Stimulated activated CD8-positive, alpha-beta memory T cell treated with anti-CD3 and anti-CD28 coated beads, Interleukin-7, amount 100 ng/mL, for 1 hour (primary cell): ENCODE measurements around the gene BTRC.

ENCODE experiments used
- DNase-seq, 2 donors: peaks; one replicate each; pipeline ENCODE4 v3.0.0-alpha.2; 2020; ENCODE audit warnings: low read depth in 2 of 2

The BTRC gene

DNA sequence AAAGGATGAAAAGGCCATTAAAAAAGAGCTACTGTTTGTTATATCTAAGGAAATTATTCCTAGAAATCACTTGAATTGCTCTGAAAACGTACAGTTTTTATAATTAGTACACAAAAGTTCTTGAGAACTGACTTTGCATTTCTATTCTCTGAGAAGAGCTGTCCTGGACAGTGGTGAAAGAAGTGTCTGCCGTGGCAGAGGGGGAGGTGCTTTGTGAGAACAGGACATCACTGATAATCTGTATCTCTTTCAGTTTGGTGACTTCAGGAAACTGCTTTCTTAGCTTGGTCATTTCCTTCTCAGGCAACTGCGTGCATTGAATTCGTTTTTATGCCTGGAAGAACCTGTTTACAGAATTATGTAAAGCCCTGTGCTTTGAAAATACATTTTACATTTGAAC lies 182.0 kb downstream of the BTRC start:
- DNase-seq, result no peak

DNA sequence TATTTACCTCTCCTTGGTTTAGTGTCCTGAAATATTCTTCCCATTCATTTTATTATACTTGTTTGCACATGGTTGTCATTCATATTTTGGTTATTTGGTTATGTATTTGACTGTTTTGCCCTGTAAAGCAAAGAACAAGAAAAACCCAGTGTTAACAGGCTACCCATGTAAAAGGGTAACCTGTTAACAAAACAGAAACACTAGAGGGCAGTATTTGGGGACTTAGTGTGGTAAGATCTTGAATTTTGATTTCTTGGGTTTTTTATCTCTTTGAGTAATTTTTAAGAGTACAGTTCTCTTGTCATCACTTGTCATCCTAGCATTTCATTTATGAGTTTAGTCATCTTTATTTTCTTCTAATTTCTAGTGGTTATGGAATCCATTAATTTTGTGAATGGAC lies 182.8 kb downstream of the BTRC start:
- DNase-seq, result no peak

DNA sequence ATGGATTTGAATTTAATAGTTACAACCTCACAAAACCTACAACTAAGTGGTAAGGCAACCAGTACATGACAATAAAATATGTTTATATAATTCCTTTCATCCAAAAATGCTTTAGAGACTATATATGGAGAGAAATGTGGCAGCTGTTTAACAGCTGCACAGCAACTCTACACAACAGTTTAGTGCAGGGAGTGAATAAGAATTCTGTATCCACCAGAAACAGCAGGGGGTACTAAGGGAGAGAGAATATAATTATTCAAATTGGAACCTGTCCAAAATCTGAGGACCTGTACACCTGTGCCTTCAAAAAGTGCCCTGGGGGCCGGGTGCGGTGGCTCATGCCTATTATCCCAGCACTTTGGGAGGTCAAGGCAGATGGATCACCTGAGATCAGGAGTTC lies 184.5 kb downstream of the BTRC start:
- no peak for DNase-seq

DNA sequence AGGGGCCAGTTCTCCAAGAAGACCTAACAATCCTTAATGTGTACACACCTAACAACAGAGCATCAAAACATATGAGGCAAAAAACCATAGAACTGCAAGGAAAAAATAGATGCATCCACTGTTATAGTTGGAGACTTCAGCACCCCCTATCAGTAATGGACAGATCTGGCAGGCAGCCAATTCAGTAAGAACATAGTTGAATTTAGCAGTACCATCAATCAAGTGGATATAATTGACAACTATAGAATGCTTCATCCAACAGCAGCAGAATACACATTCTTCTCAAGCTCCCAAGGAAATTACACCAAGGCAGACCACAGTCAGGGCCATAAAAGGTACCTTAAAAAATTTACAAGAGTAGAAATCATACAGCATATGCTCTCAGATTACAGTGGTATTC lies 191.9 kb downstream of the BTRC start:
- DNase-seq, result no peak

DNA sequence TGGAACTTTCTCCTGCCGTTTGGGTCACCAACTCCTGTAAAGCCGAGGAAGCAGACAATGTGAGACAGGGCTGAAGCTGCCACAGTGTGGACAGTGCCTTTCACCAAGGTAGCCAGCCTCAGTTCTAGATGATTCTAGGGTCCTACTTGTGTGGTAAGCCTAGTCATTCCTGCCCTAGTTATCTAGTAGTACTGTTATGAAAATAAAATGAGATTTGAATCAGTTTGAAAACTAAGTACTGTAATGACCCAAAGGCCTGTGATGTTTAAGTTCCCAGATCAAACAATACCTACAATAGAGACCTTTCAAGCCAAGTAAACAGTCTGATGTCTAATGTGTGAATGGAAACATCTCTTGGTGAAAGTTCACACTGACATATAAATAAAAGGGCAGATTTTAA lies 197.0 kb downstream of the BTRC start:
- no peak for DNase-seq

DNA sequence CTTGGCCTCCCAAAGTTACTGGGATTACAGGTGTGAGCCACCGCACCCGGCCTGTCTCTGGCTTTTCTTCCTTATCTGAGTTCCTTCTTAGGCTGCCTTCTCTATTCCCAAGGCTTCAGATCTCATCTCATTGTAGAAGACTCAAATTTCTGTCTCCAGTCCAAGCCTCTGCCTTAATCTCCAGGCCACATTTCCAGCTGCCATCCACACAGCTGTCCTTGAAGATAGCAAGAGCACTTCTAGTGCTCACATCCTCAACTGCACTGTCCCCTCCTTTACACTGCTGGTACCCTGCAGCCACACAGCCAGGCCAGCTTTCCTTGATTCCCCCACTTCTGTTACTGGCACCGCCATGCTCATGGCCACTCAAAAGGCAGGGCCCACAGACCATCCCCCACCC lies 198.5 kb downstream of the BTRC start:
- no peak for DNase-seq

DNA sequence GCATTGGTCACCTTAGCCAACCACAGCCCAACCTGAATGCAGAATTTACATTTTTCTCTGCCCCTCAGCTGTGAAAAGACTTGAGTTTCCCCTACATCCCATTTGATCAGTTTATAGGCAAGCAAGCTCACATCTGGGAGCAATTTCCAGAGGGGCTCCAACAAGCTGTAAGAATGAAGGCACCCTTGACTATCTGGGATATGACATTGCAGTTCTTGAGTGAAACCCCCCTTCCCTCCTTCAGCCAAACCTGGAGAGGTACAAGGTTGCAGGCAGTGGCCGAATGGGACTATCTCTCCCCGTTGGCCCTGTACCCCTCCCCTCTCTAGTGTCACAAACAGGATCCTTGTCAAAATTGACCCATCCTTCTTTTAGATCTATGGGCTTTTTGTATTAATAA lies 203.6 kb downstream of the BTRC start:
- DNase-seq, result no peak

DNA sequence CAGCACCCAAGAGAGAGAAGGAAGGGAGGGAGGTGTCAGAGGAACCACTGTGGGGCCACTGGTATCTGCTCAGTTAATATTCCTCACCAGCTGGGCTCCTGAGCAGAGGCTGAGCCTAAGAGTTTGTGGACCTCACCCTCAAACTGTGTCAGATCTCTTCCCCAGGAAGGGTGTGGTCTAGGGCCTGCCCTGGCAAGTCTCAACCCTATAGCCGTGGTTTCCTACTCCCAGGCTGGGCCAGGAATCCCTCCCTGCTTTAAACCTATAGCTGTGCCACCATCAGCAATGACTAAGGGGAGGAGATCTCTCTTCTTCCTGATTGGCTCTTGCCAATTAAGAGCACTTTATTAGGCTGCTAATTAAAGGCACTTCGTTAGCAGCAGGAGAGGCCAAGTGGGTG lies 204.2 kb downstream of the BTRC start:
- DNase-seq, result no peak

DNA sequence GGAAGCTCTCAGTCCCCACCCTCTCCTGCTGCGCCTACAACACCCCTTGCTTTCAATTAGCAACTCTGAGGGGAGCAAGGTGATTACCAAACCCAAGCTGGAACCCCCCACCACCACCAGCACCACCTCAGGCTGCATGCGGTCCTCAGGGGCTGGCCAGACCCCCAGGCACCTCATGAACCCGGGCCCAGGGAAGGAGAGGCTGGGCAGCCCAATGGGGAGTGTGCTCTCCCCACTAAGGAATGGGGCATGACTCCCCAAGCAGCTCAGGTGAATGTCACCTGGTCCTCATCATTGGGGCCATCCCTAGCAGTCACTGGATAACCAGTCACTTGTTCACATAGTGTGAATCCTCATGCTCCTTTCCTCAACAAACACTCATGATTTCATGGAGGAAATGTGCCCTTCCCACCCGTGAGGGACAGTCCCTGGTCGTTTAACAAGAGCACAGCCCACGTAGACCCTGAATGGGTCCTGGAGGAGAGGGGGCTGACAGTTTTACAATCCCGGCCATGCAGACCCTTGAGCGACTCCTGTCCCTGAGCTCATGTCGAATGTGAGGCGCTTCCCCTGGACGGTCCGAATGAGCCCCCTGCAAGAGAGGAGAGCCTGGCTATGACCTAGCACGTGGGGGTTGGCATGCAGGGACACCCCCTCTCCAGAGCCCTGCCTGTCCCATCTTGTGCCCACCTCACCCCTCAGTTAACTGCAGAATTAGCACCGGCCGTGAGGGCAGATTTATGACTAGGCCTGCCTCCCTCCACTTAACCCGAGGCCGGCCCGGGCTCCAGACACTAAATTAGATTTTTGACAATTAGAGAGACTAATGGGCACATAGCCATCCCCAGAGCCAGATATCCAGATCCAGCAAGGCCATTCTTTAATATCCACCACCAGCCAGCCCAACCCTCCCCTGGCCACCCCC lies 205.0 kb downstream of the BTRC start:
- no peak for DNase-seq

DNA sequence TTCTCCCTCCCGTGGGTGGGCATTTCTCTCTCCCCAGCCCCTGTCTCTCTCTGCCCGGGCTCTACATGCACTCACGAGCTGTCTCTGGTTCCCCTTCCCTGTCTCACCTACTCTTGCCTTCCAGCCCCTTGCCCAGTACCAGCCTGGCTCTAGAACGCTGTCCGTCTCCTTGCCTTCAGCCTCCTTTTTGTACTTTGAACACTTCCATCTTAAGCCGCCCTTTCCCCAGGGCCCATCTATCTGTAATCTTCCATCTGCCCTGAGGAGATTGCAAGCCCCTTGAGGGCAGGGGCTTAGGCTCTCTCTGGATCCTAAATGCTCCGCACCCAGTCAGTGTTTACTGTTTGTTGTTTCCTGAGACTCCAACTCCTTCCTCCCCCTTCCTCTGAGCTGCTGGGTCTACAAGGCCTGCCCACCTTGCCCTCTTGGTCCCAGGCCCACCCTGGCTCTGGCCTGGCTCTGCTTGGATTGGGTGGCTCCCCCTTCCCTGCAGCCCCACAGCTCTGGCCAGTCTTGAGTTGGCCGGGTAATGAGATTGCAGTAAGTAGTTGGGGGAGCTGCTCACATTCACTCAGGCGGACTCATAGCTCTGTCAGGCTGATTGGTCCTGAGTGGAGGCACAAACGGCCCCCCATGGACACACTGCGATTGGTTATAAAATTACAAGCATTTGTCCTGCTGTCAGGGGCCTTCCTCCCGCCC lies 205.8 kb downstream of the BTRC start:
- DNase-seq, result no peak

DNA sequence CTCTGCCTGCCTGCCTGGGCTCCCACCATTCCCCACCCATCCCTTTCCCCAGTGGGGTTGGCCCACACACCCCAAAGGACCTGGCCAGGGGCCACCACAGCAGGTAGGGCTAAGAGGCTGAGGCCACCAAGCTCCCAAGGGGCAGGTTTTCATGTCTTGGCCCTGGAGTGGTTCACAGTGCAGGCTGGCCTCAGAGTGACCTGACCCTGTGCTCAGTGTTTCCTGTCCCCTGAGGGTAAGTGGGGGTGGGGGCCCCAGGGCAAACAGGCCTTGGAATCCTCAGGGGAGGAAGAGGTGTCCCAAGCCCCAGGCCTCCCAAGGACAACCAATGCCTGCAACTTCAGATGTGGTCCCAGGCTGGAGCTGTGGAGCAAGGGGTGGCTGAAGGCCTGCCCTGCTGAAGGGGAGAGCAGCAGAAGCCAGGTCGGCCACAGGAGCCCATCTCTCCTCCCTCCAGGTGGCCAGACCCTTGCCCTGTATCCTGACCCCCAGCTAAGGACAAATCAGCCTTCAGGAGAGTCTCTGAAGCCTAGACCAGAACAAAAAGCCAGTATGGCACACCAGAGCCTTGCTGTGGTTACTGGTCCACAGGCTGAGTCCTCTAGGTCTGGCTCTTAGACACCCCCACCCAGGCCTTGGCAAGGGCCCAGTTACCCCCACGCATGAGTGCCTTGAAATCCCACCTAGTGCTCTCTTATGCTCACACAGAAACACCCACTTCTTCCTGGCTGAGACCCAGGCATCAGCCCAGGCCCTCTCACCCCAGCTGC lies 206.5 kb downstream of the BTRC start:
- no peak for DNase-seq

DNA sequence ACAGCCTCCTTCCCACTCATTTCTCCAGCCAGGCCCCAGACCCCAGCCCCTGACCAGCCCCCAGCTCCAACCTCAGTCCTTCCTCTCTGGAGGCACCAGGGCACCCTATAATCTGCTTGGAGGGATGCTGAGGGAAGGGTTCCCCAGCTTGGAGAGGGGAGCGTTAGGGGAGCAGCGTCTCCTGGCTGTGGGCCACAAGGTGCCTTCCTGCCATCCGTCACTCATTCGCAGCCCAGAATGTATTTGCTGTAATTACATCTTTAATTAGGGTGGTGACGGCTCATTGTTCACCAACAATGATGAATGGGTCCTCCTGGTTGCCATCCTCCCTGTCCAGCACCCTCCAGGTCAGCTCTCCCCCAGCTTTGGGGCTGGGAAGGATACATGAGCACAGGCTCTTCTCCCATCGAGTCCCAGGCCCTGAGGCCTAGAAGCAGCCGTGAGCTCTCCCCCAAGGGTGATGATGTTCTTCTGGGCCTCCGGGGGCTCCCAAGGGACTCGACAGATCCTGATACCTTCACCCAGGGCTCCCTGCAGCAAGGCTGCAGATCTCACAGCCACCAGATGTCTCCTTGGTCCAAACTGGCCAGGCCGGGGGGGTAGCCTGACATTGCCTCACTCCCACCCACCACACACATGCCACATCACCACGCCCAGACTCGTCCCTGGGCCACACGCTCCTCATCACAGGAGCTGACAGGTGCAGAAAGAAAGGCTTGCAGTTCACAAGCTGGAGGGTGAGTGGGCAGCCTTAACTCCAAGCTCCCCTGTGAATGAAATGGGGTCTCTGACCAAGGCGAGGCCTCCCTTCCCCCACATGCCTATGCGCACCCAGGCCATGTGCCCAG lies 207.3 kb downstream of the BTRC start:
- no peak for DNase-seq

DNA sequence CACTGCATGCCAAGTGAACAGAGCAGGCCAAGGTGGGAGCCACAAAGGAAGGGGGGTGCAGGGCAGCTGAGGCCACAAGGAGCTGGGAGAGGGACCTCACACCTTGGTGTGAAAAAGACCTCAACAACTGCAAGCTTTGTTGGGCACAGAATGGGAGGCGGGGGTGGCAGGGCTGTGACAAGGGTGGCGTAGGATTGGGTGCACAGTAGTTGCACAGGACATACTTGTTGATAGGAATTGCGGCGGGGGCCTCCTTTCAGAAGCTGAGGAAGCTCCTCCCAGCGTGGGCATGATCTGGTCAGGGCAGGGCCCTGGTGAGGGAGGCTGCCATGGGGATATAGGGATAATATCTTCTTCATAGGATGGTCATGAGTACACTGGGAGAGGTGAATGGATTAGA lies 208.3 kb downstream of the BTRC start:
- no peak for DNase-seq

DNA sequence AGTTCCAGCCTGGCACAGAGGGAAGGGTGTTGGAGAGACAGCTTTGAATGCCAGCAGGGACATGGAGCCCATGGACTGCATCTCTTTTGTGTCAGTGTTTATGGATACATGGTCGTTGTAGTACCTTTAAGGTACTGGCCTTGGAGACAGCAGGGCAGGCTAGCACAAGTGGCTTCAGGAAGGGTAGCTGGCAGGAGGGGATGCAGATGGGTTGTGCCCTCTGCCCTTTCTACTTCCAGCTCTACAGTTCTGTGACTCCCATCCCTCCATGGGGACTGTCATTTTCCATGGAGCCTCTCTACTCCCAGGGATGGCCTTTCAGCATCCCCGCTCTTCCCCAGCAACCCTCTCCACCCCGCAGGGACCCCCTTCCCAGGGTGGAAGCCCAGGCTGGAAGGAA lies 209.0 kb downstream of the BTRC start:
- no peak for DNase-seq

DNA sequence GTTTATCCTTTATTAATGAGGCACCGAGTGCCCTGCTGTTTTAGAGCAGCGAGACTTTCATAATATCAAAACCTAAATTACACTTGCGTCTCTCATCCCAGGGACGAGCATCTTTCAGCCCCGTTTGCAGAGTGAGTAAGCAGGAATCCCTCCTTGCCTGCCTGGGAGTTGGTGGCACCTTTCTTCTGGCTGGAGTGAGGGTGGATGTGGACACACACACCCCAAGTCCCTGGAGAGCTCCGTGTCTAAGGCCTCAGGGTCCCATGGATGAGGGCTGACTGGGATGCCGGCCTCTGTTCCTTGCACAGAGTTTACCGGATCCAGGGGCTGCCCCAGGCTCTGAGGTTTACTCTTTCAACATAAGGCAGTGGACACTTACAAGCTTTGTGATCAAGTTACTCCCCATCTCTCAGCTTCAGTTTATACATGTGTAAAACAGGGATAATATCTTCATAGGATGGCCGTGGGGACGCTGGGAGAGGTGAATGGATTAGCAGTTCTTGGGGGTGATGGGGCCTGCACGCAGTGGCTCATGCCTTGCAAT lies 209.6 kb downstream of the BTRC start:
- no peak for DNase-seq

DNA sequence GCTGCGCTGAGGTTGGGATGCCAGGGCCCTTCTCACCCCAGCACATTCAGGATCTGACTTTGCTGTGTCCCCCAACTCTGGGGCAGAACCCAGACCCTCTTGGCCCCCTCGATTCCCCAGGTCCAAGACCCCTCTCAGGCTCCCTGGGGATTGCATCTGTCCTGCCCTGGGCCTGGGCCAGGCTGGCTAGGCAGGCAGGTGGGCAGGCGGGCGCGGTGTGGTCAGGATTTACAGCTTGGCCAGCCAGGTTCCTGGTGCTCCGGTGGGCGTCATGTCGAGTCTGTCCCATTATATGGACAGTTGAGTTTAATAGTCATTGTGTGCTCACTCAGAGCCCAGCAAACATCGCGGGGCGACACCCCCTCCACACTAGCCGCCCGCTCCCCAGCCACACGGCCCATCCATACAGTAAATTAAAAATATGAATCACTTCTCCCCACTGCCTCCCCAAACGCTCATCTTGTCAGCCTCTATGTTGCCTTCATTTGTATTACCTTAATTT lies 210.6 kb downstream of the BTRC start:
- DNase-seq, result no peak

DNA sequence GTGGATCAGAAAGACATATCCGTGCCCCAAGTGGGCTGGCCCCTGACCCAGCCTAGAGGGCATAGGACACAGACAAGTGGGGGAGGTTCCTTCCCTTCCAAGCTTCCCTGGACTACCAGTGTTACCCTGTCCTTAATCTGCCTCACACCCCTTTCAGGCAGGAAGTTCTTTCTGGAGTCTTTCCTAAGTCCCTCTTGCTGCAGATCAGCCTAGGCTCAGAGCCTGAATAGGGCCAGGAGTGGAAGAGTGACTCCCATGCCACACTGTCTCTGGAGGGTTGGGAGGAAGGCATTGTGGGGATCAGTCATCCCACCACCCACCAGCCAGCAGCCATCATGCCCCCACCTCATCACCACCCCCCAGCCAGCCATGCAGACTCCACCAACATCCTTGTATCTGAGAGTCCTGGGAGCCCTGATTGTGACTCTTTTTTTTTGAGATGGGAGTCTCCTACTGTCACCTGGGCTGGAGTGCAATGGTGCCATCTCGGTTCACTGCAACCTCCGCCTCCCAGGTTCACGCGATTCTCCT lies 211.5 kb downstream of the BTRC start:
- DNase-seq, result no peak

DNA sequence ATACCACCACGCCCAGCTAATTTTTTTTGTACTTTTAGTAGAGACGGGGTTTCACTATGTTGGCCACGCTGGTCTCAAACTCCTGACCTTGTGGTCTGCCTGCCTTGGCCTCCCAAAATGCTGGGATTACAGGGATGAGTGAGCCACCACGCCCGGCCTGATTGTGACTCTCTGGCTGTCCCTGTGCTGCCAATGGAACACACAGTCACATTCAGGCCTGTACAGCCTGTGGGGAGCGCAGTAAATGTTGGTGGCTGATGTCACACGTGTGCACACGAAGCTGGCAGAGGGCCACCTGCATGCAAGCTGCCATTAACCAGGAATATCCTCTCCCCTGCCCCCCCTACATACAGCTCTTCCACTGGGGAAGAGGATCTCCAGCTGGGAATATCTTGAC lies 212.0 kb downstream of the BTRC start:
- no peak for DNase-seq

DNA sequence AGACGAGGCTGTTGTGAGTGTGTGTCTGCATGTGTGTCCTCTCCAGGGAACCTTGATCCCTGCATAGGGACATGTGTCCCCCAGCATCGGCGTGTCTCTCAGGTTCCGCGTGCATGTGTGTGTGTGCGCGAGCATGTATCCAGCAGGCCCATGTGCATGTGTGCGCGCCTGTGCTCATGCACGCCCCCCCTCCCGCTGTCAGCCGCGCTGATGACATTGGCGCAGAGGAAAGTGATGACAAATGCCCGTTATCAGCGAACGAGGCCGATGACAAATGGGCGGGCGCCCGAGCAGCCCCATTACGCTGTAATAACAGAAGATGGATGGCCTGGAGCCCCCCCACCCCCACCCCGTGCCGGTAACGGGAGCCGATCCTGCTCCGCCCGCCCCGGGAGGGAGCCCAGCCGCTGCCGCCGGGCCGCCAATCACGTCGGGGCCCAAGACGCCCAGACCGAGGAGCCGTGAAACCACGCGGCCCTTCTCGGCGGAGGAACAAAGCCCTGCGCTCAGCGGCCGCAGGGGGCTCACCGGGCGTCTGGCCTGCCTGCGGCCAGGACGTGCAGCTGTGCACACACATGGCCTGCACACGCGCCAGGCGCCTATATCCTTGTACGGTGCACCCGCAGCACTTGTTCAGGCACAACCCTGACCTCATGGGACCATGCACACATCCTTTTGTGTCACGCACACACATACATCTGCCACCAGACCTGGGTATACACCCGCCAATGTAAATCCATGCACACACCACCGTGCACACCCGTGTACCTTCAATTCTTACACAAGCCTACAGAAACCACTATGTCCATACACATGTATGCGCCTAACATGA lies 212.6 kb downstream of the BTRC start:
- no peak for DNase-seq
